Liver (tissue), 9 donors: ENCODE data around the gene C1R. TPM values are rescaled to one million over a fixed set of nuclear protein-coding genes. Genes with fewer than 3 reads are reported as not detected.

ENCODE experiments used
- DNase-seq: peaks from one replicate; pipeline ENCODE4 v3.0.0-alpha.2; 2017; ENCODE audit warnings: low spot score
- H3K27ac ChIP-seq, 2 donors: one replicate each; pipeline ENCODE4 v1.7.0; 2013; ENCODE audit warnings: inconsistent platforms in 2 of 2, low read length in 2 of 2, control low read depth in 1 of 2, low read depth in 1 of 2, mild to moderate bottlenecking in 1 of 2
- H3K27me3 ChIP-seq, 4 donors: one replicate each; pipeline versions ENCODE4 v1.6.1 to v1.7.0; 2013; ENCODE audit warnings: low read length in 3 of 4, inconsistent platforms in 1 of 4, mild to moderate bottlenecking in 1 of 4, moderate library complexity in 1 of 4; ENCODE audit not compliant: control insufficient read depth in 4 of 4, insufficient read depth in 4 of 4
- H3K36me3 ChIP-seq, 4 donors: one replicate each; pipeline versions ENCODE4 v1.6.1 to v1.7.0; 2013; ENCODE audit warnings: low read length in 3 of 4, mild to moderate bottlenecking in 3 of 4, low read depth in 1 of 4, moderate library complexity in 1 of 4; ENCODE audit not compliant: control insufficient read depth in 4 of 4, insufficient read depth in 3 of 4
- H3K4me1 ChIP-seq, 4 donors: one replicate each; pipeline versions ENCODE4 v1.6.1 to v1.7.0; 2013; ENCODE audit warnings: low read length in 3 of 4, mild to moderate bottlenecking in 3 of 4, moderate library complexity in 1 of 4; ENCODE audit not compliant: control insufficient read depth in 4 of 4, insufficient read depth in 4 of 4
- H3K4me3 ChIP-seq, 3 donors: one replicate each; pipeline versions ENCODE4 v1.6.1 to v1.7.0; 2013; ENCODE audit warnings: low read length in 3 of 3, control low read depth in 1 of 3, low read depth in 1 of 3, mild to moderate bottlenecking in 1 of 3
- H3K9ac ChIP-seq, 2 donors: one replicate each; pipeline ENCODE4 v1.7.0; 2013; ENCODE audit warnings: low read length in 2 of 2, mild to moderate bottlenecking in 2 of 2, moderate library complexity in 2 of 2, control low read depth in 1 of 2, low read depth in 1 of 2
- H3K9me3 ChIP-seq, 4 donors: one replicate each; pipeline versions ENCODE4 v1.6.1 to v1.7.0; 2013; ENCODE audit warnings: low read length in 3 of 4; ENCODE audit not compliant: control insufficient read depth in 4 of 4
- EGR1 ChIP-seq, 2 donors: IDR thresholded peaks; 2 replicates each; pipeline ENCODE4 v1.6.1; 2016 to 2018; ENCODE audit warnings: antibody characterized with exemption in 2 of 2, low read depth in 2 of 2
- FOXA1 ChIP-seq: IDR thresholded peaks from 2 replicates; pipeline ENCODE4 v1.6.1; 2016; ENCODE audit warnings: antibody characterized with exemption
- FOXA2 ChIP-seq: IDR thresholded peaks from 2 replicates; pipeline ENCODE4 v1.6.1; 2016; ENCODE audit warnings: antibody characterized with exemption
- GABPA ChIP-seq, 2 donors: IDR thresholded peaks in 1 of 2; conservative IDR thresholded peaks in 1 of 2; 2 replicates each; pipeline ENCODE4 v1.6.1; 2016; ENCODE audit warnings: antibody characterized with exemption in 2 of 2, mild to moderate bottlenecking in 1 of 2, moderate library complexity in 1 of 2
- HNF4A ChIP-seq, 2 donors: conservative IDR thresholded peaks; 2 replicates each; pipeline ENCODE4 v1.6.1; 2016; ENCODE audit warnings: antibody characterized with exemption in 2 of 2, mild to moderate bottlenecking in 2 of 2
- JUND ChIP-seq, 2 donors: IDR thresholded peaks; 2 replicates each; pipeline ENCODE4 v1.6.1; 2016; ENCODE audit warnings: antibody characterized with exemption in 2 of 2
- MAX ChIP-seq: IDR thresholded peaks from 2 replicates; pipeline ENCODE4 v1.6.1; 2016; ENCODE audit warnings: antibody characterized with exemption
- NR2F2 ChIP-seq: IDR thresholded peaks from 2 replicates; pipeline ENCODE4 v1.6.1; 2016; ENCODE audit warnings: antibody characterized with exemption
- RAD21 ChIP-seq, 2 donors: IDR thresholded peaks; 2 replicates each; pipeline ENCODE4 v1.6.1; 2016; ENCODE audit warnings: antibody characterized with exemption in 2 of 2, mild to moderate bottlenecking in 2 of 2
- REST ChIP-seq: IDR thresholded peaks from 2 replicates; pipeline ENCODE4 v1.6.1; 2016; ENCODE audit warnings: antibody characterized with exemption, mild to moderate bottlenecking
- RXRA ChIP-seq, 2 donors: IDR thresholded peaks; 2 replicates each; pipeline ENCODE4 v1.6.1; 2017 to 2018; ENCODE audit warnings: antibody characterized with exemption in 2 of 2, mild to moderate bottlenecking in 1 of 2
- SP1 ChIP-seq: IDR thresholded peaks from 2 replicates; pipeline ENCODE4 v1.6.1; 2018; ENCODE audit warnings: antibody characterized with exemption, mild to moderate bottlenecking
- TAF1 ChIP-seq: conservative IDR thresholded peaks from 2 replicates; pipeline ENCODE4 v1.6.1; 2016; ENCODE audit warnings: antibody characterized with exemption, mild to moderate bottlenecking
- YY1 ChIP-seq: IDR thresholded peaks from 2 replicates; pipeline ENCODE4 v1.6.1; 2016; ENCODE audit warnings: antibody characterized with exemption, mild to moderate bottlenecking
- WGBS: extraction: QIAGEN DNeasy Blood & Tissue Kit; methylation state at CpG from one replicate; pipeline ENCODE4 v1.1.7; 2013; 5-methylcytosine and 5-hydroxymethylcytosine counted together
- polyA plus RNA-seq, 2 donors: library from polyadenylated mRNA; stranded (reverse) in 1 of 2; unstranded in 1 of 2; fragments of 200-250 nt in 1 of 2; fragments of >200 nt in 1 of 2; fragmentation: Nextera tagmentation in 1 of 2; extraction: Ambion mirVana in 1 of 2; gene quantifications; one replicate each; pipeline versions ENCODE4 v1.2.1 to v1.2.3, GENCODE V29; 2013 to 2015
- total RNA-seq, 2 donors: library from RNA; depleted of rRNA; stranded (reverse); fragments of >200 nt; gene quantifications; one replicate each; pipeline ENCODE4 v1.2.3, GENCODE V29; 2014
- TF ChIP-seq, protein P1 (sequence below): IDR thresholded peaks from 2 replicates; pipeline ENCODE4 v1.6.1; 2016; ENCODE audit warnings: antibody characterized with exemption
- TF ChIP-seq, protein P2 (sequence below): fragments of 150-350 bp; IDR thresholded peaks from 2 replicates; pipeline ENCODE4 v1.5.1; 2017; ENCODE audit warnings: improper control_type of control experiment, low read depth, low read length; ENCODE audit not compliant: missing input control
- donor health status: healthy.
- donor health status: healthy.
- donor health status: healthy.
- donor health status: healthy.
- donor health status: healthy.

C1R gene
- total and polyA plus RNA-seq, 4 donors, result 211 to 1,822 (median 1,153) TPM

- 95% methylated on average over 9 of the region's 9 CpGs for WGBS
- Histone ChIP-seq H3K27ac (no peak overlapping the region), H3K4me3 (no peak overlapping the region), H3K27me3 (no peaks in the 10 kb centered on the region), H3K4me1 (no peaks in the 10 kb centered on the region), H3K9ac (no peak overlapping the region), H3K36me3 (no peaks in the 10 kb centered on the region), H3K9me3 (no peaks in the 10 kb centered on the region)
- TF ChIP-seq RXRA (IDR thresholded peaks at IDR 0.05), result no peak
- DNase-seq, result no peak
Measured at GRCh38 chr12:7045913-7046312, 46.3 kb downstream of the C1R start.

DNA sequence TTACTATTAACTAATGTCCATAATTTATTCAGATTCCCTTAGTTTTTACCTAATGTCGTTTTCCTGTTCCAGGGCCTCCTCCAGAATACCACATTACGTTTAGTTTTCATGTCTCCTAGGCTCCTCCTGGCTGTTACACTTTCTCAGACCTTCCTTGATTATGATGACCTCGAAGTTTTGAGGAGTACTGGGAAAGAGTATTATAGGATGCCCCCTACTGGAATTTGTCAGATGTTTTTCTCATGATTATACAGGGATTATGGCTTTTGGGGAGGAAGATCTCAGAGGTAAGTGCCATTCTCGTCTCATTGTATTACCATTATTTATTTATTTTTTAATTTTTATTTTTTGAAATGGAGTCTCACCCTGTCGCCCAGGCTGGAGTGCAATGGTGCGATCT is 49.4 kb downstream of the C1R start:
- Histone ChIP-seq H3K27me3 (no peaks in the 10 kb centered on the region), H3K36me3 (no peaks in the 10 kb centered on the region), H3K27ac (no peak overlapping the region), H3K4me3 (no peak overlapping the region), H3K9ac (no peak overlapping the region), H3K4me1 (no peaks in the 10 kb centered on the region), H3K9me3 (no peaks in the 10 kb centered on the region)
- WGBS, result 53% methylated on average over 6 of the region's 6 CpGs
- DNase-seq, result no peak
- no peak for TF ChIP-seq JUND (IDR thresholded peaks at IDR 0.05)
- TF ChIP-seq, protein P1, sequence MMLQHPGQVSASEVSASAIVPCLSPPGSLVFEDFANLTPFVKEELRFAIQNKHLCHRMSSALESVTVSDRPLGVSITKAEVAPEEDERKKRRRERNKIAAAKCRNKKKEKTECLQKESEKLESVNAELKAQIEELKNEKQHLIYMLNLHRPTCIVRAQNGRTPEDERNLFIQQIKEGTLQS, result no peak
- TF ChIP-seq FOXA1, result no peak
- TF ChIP-seq SP1, result no peak
- TF ChIP-seq HNF4A (conservative IDR thresholded peaks at IDR 0.05), result no peak
- no peak for TF ChIP-seq REST
- TF ChIP-seq RAD21 (IDR thresholded peaks at IDR 0.05), result peak; percentile 78 to 81
- no peak for TF ChIP-seq FOXA2
- TF ChIP-seq NR2F2, result no peak
- TF ChIP-seq YY1, result no peak
- no peak for TF ChIP-seq TAF1
- TF ChIP-seq EGR1 (IDR thresholded peaks at IDR 0.05; ENCODE audit: low read depth in 2 of 2), result no peak
- TF ChIP-seq MAX, result no peak
- TF ChIP-seq, protein P2, sequence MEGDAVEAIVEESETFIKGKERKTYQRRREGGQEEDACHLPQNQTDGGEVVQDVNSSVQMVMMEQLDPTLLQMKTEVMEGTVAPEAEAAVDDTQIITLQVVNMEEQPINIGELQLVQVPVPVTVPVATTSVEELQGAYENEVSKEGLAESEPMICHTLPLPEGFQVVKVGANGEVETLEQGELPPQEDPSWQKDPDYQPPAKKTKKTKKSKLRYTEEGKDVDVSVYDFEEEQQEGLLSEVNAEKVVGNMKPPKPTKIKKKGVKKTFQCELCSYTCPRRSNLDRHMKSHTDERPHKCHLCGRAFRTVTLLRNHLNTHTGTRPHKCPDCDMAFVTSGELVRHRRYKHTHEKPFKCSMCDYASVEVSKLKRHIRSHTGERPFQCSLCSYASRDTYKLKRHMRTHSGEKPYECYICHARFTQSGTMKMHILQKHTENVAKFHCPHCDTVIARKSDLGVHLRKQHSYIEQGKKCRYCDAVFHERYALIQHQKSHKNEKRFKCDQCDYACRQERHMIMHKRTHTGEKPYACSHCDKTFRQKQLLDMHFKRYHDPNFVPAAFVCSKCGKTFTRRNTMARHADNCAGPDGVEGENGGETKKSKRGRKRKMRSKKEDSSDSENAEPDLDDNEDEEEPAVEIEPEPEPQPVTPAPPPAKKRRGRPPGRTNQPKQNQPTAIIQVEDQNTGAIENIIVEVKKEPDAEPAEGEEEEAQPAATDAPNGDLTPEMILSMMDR, result peak; percentile 39
- TF ChIP-seq GABPA (IDR thresholded peaks at IDR 0.05 in 1 of 2, conservative IDR thresholded peaks at IDR 0.05 in 1 of 2), result no peak
